Myocyte (in vitro differentiated cells): ENCODE data around the gene ZXDA. TPM values are rescaled to one million over a fixed set of nuclear protein-coding genes. Genes with fewer than 3 reads are reported as not detected.

Source experiments
- DNase-seq: peaks from one replicate; pipeline ENCODE4 v3.0.0-alpha.2; 2012; ENCODE audit warnings: low read depth
- total RNA-seq: library from RNA; depleted of rRNA; stranded (reverse); fragments of >200 nt; gene quantifications from 2 replicates; pipeline ENCODE4 v1.2.3, GENCODE V29; 2014

Gene ZXDA
- total RNA-seq, 1 donor from 2014 or later: 6.5 TPM

DNA sequence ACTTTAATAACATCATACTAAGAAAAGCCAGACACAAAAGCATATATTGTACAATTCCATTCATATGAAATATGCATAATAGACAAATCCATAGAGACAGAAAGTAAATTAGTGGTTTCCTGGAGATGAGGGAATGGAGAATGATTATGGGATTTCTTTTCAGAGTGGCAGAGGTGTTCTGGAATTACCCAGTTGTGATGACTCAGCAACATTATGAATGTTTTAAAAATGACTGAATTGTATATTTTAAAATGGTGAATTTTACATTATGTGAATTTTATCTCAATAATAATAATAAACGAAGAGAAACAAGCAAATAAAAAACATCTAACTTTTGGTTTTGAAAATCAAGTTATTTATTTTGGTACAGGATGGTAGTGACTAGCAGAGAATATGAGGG is 11.2 kb downstream of the ZXDA start:
- no peak for DNase-seq

DNA sequence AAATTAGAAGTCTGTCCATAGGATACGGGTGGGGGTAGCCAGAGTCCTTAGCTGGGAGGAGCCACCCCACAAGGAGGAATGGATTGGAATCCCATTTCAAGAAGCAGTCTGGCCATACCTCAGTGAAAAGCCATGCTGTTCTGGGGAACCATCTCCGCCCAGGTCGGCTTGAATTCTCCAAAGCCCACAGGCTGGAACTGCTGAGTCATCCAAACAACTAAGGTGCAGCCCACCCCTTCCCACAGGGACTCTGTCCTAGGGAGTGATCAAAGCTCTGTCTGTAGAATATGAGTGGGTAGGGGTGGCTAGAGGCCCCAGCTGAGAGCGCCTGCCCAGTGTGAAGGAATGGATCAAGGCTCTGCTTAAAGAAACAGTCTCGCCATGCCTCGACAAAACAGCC is 38.8 kb downstream of the ZXDA start:
- DNase-seq: no peak

Other genes with a start within 250 kb of the ZXDA start
- not detected in 2 replicates for gene NLRP2B, start 230.2 kb downstream of the ZXDA start, total RNA-seq